Measurements from ENCODE around the gene VCL. TPM values are rescaled to one million over a fixed set of nuclear protein-coding genes. Genes with fewer than 3 reads are reported as not detected.

Gene VCL
- total and polyA plus RNA-seq, 2 of the 8 experiments (the other 6 are each of a cell fraction or from before 2014, with no cell fraction given): 119 to 377 TPM

DNA sequence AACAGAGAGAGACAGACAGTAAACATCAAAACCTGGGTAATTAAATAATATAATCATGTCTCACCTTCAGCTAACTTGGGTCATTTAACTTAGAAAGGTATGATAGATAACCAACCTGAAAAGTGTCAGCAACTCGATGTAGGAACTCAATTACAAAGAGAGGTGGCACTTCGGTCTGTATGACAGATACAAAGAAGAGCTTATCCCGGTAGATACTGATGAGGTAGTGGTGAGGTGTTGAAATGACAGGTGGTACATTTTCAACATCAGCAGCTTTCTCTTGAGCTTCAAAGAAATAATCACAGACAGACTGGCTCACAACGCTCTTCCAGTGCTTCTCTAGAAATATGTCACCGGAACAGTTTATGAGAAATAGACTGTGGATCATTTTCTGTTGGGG lies 140.1 kb downstream of the VCL start:
- no peak overlapping the region for H4K5ac ChIP-seq (ENCODE audit: insufficient read length, low read depth, low read length)
- H2AFZ ChIP-seq (ENCODE audit: low read length): no peak overlapping the region
- H2AK5ac ChIP-seq (ENCODE audit: low read depth, low read length): no peak overlapping the region
- H3K27me3 ChIP-seq (replicated peaks in 1 of 4; ENCODE audit: control insufficient read depth in 3 of 4, extremely low read depth in 1 of 4, insufficient read depth in 3 of 4, low read length in 3 of 4): no peaks in the 10 kb centered on the region
- H2BK15ac ChIP-seq (ENCODE audit: low read length): no peak overlapping the region
- H3K79me2 ChIP-seq (ENCODE audit: control insufficient read depth in 1 of 2, insufficient read depth in 2 of 2, low read length in 2 of 2): peaks cover 0 to 3% of the 10 kb centered on the region in 2 experiments; a peak in 1 of 4 replicates
- no peak overlapping the region for H4K8ac ChIP-seq (ENCODE audit: extremely low read depth, insufficient read depth, low read length)
- no peak overlapping the region for H2BK20ac ChIP-seq (ENCODE audit: low read length)
- H3K36me3 ChIP-seq (ENCODE audit: control insufficient read depth in 2 of 4, insufficient read depth in 4 of 4, low read length in 3 of 4): peaks cover 0 to 38% (median 21%) of the 10 kb centered on the region in 4 experiments; a peak in 7 of 8 replicates
- POLR2A ChIA-PET (ENCODE audit: partially characterized antibody): interaction anchor here (0.9 to 2.3 kb wide), 4 partner anchors 9 to 197 kb away, joined by 3 to 11 read pairs (median 3); partner anchors contain the start of genes ADK and AP3M1
- H3K9ac ChIP-seq (replicated peaks in 1 of 4; ENCODE audit: extremely low read depth in 1 of 4, low read depth in 3 of 4, low read length in 3 of 4): no peak overlapping the region
- no peak overlapping the region for H3K4me3 ChIP-seq (ENCODE audit: extremely low read depth in 1 of 4, insufficient read depth in 2 of 4, low read depth in 3 of 4, low read length in 4 of 4)
- no peak overlapping the region for H3K56ac ChIP-seq (replicated peaks; ENCODE audit: insufficient read length, low read depth, low read length)
- H3K27ac ChIP-seq (ENCODE audit: low read depth, low read length): no peak overlapping the region
- H3K23ac ChIP-seq (ENCODE audit: insufficient read length): no peak overlapping the region
- no peak for TF ChIP-seq JUND (IDR thresholded peaks at IDR 0.05; ENCODE audit: low read length)
- TF ChIP-seq POLR2A (IDR thresholded peaks at IDR 0.05; ENCODE audit: control extremely low read depth in 1 of 2, low read depth in 2 of 2, low read length in 2 of 2): no peak
- TF ChIP-seq EGR1 (IDR thresholded peaks at IDR 0.05; ENCODE audit: borderline replicate concordance, low read depth, low read length): no peak
- no peak for TF ChIP-seq CEBPB (IDR thresholded peaks at IDR 0.05; ENCODE audit: low read depth, low read length)
- no peak for TF ChIP-seq GABPA (IDR thresholded peaks at IDR 0.05; ENCODE audit: borderline replicate concordance, insufficient read depth, low read length)
- no peaks in the 10 kb centered on the region for H3K4me1 ChIP-seq (replicated peaks in 1 of 4; ENCODE audit: control insufficient read depth in 3 of 4, insufficient read depth in 4 of 4, low read length in 3 of 4)
- H2BK5ac ChIP-seq (ENCODE audit: low read depth, low read length): no peak overlapping the region
- CTCF ChIA-PET (ENCODE audit: partially characterized antibody): interaction anchor here (0.7 to 2.4 kb wide), 6 partner anchors 10 to 75 kb away, joined by 3 to 11 read pairs (median 5); partner anchors contain the start of genes ADK and AP3M1
- H4K91ac ChIP-seq (replicated peaks; ENCODE audit: insufficient read length, low read length): no peak overlapping the region
- no peak overlapping the region for H3K18ac ChIP-seq (ENCODE audit: extremely low read depth, low read length)
- no peak for DNase-seq (ENCODE audit: low read depth in 1 of 2, low spot score in 2 of 2)
- no peaks in the 10 kb centered on the region; the same call in 1 of the 2 replicates for H3K79me1 ChIP-seq (ENCODE audit: low read depth, low read length)
- H2BK12ac ChIP-seq (ENCODE audit: low read depth, low read length): no peak overlapping the region
- no peaks in the 10 kb centered on the region for H3K23me2 ChIP-seq (ENCODE audit: low read depth, low read length)
- H2BK120ac ChIP-seq (replicated peaks; ENCODE audit: low read depth, low read length): no peak overlapping the region
- no peak overlapping the region for H3K14ac ChIP-seq (ENCODE audit: insufficient read length)
- no peak overlapping the region for H3K4ac ChIP-seq (replicated peaks; ENCODE audit: insufficient read length, low read depth, low read length)
- H3K4me2 ChIP-seq (ENCODE audit: insufficient read depth in 1 of 2, low read depth in 2 of 2, low read length in 2 of 2): no peak overlapping the region
- H4K20me1 ChIP-seq (replicated peaks in 1 of 2; ENCODE audit: control insufficient read depth in 1 of 2, insufficient read depth in 2 of 2, low read length in 2 of 2): peaks cover 1 to 2% of the 10 kb centered on the region in 2 experiments
- no peak for FAIRE-seq
- H3K9me3 ChIP-seq (ENCODE audit: insufficient read depth in 2 of 2, low read depth in 1 of 2, low read length in 1 of 2): no peaks in the 10 kb centered on the region
- 85% methylated on average over 5 of the region's 5 CpGs; no CpG with 5 or more reads in 1 of the 2 experiments for WGBS, 2 experiments (ENCODE audit: extremely low coverage in 1 of 2, insufficient coverage in 1 of 2, insufficient read length in 1 of 2, insufficient replicate concordance in 2 of 2, low coverage in 1 of 2, low lambda C conversion rate in 2 of 2, missing lambda C conversion rate in 1 of 2)

All from H1 (cell line).